T-helper 9 cell (primary cell): ENCODE results near the gene MT1B.
"Not testable (repeated sequence)": the region's sequence is repeated elsewhere in the genome, so short reads cannot be mapped to it uniquely, and the experiment has no call there.

ENCODE experiments used
- DNase-seq: peaks from one replicate; pipeline ENCODE4 v3.0.0-alpha.2; 2020

The MT1B gene

DNA sequence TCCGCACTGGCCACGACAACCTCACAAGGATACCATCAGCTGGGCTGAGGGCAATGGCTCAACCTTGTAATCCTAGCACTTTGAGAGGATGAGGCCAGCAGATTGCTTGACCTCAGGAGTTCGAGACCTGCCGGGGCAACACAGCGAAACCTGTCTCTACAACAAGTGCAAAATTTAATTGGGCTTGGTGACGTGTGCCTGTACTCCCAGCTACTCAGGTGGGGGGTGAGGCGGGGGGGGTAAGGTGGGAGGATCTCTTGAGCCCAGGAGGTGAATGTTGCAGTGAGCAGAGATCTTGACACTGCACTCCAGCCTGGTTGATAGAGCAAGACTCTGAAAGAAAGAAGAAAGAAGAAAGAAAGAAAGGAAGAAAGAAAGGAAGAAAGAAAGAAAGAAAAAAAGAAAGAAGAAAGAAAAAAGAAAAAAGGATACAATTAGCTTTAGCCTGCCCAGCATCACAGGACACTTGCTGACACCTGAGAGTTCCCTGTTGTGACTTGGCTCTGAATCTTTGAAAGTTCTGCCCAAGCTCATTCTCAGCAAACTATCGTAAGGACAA is 31.3 kb upstream of the MT1B start:
- no peak for DNase-seq

DNA sequence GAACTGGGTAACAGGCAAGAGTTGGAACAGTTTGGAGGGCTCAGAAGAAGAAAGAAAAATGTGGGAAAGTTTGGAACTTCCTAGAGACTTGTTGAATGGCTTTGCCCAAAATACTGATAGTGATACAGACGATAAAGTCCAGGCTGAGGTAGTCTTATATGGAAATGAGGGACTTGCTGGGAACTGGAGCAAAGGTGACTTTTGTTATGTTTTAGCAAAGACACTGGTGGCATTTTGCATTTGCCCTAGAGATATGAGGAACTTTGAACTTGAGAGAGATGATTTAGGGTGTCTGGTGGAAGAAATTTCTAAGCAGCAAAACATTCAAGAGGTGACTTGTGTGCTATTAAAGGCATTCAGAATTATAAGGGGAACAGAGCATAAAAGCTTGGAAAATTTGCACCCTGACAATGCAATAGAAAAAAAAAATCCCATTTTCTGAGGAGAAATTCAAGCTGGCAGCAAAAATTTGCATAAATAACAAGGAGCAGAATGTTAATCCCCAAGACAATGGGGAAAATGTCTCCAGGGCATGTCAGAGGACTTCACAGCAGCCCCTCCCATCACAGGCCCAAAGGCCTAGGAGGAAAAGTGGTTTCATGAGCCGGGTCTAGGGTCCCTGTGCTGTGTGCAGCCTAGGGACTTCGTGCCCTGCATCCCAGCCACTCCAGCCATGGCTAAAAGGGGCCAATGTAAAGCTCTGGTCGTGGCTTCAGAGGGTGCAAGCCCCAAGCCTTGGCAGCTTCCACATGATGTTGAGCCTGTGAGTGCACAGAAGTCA is 29.8 kb upstream of the MT1B start:
- DNase-seq, result not testable (repeated sequence)

DNA sequence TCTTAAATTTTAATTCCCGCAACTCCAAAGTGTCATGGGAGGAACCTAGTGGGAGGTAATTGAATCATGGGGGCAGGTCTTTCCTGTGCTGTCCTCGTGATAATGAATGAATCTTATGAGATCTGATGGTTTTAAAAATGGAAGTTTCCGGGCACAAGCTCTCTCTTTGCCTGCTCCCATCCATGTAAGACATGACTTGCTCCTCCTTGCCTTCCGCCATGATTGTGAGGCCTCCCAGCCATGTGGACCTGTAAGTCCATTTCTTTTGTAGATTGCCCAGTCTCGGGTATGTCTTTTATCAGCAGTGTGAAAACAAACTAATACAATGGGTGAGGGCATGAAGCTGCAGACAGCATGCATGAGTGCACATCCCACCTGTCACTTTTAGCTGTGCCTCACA is 28.5 kb upstream of the MT1B start:
- DNase-seq, result not testable (repeated sequence)

DNA sequence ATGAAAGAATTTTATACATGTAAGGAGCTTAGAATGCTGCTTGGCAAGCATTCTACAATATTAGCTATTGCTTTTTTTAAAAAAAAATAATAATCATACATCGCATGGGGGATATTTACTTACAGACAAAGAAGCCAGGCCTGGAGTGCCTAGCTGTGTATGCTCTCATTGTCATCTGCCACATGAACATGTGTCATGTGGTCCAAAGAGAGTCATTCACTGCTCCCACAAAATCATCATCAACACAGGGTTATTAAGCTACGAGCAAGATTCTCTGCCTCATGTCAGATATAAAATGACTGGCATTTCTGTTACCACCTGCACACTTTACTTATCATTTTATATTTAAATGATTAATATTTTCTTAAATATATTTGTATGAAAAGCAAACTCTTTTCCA is 28.0 kb upstream of the MT1B start:
- DNase-seq, result no peak

DNA sequence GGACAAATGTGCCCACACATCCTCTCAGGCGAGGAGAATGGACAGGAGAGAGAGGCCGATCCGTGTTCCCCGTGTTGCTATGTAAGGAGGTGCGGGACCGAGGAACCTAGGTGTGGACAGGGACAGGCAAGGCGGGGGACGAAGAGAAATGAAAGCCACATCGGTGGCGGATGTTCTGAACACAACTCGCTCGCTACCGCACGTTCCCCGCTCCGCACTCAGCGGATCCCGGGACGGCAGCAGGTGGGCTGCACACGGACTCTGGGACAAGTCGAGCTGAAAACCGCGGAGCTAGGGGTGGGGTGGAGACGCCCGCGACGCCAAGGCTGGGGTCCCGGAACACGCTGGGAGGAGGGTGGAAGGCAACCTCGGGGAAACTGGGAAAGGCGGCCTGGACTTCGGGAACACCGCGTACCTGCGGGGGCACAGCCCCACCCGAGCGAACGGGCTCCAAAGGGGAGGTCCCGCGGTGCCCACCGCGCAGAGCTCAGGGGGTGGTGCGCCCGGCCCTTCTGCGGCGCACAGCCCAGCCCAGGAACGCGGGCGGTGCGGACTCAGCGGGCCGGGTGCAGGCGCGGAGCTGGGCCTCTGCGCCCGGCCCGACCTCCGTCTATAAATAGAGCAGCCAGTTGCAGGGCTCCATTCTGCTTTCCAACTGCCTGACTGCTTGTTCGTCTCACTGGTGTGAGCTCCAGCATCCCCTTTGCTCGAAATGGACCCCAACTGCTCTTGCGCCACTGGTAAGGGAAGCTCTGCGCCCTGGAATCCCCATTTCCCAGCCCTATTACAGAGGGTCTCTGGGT is 26.3 kb upstream of the MT1B start, which contains the start of gene MT1E:
TSS of gene MT1E (plus strand) at position 642 of the 803 bp plus-strand sequence. CDS start at position 713, 71 bp downstream.
- DNase-seq, result no peak

DNA sequence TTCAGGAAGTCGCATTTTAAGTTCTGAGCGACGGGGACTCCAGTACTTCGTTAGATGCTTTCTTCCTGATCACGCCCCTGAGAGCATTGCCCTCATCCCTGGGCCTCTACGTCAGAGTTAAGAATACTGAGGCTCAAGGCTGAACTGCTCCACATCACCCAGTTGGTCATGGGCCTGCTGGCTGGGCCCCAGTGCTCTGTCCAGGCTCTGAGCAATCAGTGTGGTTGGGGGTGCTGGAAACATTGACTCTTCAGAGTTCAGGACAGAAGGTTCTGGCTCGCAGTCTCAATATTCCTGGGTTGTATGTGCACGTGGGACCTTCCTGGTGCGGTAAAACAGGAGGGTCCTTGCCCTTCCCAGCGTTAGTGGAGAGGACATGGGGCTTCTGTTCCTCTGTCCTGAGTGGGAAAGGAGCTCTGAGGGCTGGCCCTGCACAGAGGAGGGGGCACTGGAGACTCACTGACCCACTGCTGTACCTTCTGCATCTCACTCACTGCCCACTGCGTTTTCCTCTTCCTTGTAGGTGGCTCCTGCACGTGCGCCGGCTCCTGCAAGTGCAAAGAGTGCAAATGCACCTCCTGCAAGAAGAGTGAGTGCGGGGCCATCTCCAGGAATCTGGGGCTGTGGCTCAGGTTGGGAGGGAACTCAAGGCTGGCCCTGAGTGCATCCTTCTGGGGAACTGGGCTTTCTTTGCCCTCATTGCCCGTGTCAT is 25.6 kb upstream of the MT1B start:
- no peak for DNase-seq

DNA sequence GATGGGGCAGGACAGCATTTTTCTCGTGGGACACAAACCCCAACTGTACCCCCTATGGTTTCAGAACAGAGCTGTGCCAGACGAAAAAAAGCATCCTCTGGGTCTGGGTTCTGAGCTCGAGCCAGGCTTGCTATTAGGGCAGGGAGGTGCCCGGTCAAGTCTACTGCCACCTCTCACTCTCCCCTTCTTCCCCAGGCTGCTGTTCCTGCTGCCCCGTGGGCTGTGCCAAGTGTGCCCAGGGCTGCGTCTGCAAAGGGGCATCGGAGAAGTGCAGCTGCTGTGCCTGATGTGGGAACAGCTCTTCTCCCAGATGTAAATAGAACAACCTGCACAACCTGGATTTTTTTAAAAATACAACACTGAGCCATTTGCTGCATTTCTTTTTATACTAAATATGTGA is 25.0 kb upstream of the MT1B start:
- DNase-seq, result no peak

DNA sequence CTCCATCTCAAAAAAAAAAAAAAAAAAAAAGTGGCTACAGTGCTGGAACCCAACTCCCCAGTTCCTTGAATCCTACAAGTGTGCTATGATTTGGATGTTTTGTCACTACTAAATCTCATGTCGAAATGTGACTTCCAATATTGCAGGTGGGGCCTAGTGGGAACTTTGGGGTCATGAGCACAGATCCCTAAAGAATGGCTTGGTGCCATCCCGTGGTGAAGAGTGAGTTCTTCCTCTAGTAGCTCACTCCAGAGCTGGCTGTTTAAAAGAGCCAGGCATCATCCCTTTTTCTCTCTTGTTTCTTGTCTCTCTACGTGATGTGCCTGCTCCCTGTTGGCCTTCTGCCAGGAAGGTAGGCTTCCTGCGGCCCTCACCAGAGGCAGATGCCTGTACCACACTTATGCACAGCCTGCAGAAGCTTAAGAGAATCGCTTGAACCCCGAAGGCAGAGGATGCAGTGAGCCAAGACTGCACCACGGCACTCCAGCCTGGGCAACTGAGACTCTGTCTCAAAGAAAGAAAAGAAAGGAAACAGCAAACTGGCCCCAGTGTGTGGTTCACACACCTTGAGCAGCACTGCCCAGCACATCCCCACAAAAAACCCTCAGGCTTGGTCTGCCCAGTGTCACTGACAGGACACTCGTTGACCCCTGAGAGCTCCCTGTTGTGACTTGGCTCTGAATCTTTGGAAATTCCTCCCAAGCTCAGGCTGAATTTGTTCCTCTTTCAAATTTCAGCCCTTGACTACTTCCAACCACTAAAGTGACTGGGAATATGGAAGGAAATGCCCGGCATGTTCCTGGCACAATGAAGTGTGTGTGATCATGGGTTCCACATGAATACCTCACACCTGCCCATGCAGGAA is 23.0 kb upstream of the MT1B start:
- no peak for DNase-seq

DNA sequence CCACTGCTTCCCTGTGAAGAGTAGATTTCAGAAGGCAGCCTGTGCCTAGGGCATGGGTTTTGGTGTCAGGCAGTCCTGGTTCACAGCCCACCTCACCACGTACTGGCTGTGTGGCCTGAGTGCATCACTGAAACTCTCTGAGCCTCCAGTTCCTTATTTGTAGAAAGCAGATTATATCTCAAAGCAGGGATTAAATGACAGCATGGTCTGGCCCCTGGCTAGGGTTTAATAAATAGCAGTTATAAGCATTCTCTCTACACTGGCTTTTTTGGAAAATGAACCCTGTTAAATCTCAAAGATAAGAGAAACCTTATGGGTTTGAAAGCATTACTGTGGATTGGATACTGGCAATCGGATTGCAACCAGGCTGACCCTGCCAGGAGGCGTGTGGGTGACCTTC is 22.2 kb upstream of the MT1B start:
- DNase-seq, result no peak

DNA sequence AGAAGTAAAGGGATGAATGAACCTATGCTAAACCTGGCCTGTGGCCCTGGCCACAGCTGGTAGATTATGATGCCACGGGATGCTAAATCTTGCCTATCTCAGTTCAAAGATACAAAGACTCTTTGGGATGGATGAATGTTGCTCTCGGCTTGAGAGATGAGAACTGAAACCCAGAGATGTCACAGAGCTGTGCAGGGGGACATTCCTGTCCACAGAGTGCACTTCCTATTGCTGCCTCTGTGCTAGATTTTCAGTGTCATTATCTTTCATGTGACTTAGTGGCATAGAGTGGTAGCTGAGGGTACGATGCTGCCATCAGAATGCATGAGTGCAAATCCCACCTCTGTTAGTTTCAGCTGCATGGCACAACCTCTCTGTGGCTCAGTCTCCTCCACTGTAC is 21.6 kb upstream of the MT1B start:
- DNase-seq, result no peak

DNA sequence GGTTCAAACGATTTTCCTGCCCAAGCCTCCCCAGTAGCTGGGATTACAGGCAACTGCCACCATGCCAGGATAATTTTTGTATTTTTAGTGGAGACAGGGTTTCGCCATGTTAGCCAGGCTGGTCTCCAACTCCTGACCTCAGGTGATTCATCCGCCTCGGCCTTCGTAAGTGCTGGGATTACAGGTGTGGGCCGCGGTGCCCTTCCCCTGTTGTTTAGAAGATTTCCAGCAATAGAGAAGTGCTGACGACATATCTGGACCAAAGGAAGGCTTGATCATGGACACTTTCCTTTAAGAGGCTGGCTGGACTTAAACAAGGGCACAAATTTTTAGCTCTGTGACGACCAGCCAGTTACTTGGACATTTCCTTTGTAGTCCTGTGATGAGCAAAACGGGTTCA is 20.5 kb upstream of the MT1B start:
- no peak for DNase-seq

DNA sequence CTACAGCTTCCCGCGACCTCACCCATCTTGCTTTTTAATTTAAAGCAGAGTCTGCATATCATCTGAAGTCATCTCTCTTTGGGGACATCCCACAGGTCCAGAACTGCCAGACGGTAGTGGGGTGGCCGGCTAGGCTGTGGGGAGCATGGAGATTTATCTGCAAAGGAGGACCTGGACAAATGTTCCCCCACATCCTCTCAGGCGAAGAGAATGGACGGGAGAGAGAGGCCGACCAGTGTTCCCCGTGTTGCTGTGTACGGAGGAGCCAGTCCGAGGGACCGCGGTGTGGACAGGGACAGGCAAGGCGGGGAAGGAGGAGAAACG is 19.9 kb upstream of the MT1B start:
- no peak for DNase-seq

DNA sequence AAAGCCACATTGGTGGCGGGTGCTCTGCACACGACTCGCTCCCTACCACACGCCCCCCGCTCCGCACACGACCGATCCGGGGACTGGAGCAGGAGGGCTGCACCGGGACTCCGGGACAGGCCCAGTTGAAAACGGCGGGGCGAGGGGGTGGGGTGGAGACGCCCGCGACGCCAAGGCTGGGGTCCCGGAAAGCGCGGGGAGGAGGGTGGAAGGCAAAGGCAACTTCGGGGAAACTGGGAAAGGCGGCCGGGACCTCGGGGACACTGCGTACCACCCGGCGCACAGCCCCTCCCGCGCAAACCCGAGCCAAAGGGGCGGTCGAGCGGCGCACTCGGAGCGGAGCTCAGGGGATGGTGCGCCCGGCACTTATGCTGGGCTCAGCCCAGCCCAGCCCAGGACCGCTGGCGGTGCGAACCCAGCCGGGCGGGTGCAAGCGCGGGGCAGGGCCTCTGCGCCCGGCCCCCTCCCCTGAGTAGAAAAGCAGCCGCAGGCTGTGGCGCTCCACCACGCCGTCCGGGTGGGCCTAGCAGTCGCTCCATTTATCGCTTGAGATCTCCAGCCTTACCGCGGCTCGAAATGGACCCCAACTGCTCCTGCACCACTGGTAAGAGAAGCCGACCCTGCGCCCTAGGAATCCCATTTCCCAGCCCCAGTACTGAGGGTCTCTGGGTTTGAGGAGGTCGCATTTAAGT is 19.4 kb upstream of the MT1B start, which contains the start of gene MT1M:
TSS of gene MT1M (plus strand) at position 504 of the 692 bp plus-strand sequence. CDS start at position 577, 73 bp downstream.
- no peak for DNase-seq

DNA sequence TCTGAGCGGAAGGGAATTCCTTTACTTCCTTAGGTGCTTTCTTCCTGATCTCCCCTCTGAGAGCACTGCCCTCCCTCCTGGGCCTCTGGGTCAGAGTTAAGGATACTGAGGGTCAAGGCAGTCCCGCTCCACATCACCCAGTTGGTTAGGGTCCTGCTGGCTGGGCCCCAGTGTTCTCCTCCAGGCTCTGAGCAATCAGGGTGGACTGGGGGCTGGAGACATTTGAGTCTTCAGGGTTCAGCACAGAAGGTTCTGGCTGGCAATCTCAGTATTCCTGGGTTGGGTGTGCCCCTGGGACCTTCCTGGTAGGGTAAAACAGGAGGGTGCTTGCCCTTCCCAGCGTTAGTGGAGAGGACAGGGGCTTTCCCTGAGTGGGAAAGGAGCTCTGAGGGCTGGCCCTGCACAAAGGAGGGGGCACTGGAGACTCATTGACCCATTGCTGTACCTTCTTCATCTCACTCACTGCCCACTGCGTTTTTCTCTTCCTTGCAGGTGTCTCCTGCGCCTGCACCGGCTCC is 18.8 kb upstream of the MT1B start:
- DNase-seq, result no peak

DNA sequence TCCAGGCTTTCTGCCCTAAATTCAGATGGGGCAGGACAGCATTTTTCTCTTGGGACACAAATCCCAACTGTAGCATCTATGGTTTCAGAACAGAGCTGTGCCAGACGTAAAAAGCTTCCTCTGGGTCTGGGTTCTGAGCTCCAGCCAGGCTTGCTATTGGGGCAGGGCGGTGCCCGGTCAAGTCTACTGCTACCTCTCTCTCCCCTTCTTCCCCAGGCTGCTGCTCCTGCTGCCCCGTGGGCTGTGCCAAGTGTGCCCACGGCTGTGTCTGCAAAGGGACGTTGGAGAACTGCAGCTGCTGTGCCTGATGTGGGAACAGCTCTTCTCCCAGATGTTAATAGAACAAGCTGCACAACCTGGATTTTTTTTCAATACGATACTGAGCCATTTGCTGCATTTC is 18.2 kb upstream of the MT1B start:
- no peak for DNase-seq

DNA sequence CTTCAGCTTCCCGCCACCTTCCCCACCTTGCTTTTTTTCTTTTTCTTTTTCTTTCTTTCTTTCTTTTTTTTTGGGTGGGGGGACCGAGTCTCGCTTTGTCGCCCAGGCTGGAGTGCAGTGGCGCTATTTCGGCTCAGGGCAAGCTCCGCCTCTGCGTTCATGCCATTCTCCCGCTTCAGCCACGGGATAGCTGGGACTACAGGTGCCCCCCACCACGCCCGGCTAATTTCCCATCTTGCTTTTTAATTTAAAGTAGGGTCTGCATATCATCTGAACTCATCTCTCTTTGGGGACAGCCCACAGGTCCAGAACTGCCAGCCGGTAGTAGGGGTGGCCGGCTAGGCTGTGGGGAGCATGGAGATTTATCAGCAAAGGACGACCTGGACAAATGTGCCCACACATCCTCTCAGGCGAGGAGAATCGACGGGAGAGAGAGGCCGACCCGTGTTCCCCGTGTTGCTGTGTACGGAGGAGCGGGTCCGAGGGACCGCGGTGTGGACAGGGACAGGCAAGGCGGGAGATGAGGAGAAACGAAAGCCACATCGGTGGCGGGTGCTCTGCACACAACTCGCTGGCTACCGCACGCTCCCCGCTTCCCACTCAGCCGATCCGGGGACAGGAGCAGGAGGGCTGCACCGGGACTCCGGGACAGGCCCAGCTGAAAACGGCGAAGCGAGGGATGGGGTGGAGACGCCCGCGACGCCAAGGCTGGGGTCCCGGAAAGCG is 16.8 kb upstream of the MT1B start:
- no peak for DNase-seq

DNA sequence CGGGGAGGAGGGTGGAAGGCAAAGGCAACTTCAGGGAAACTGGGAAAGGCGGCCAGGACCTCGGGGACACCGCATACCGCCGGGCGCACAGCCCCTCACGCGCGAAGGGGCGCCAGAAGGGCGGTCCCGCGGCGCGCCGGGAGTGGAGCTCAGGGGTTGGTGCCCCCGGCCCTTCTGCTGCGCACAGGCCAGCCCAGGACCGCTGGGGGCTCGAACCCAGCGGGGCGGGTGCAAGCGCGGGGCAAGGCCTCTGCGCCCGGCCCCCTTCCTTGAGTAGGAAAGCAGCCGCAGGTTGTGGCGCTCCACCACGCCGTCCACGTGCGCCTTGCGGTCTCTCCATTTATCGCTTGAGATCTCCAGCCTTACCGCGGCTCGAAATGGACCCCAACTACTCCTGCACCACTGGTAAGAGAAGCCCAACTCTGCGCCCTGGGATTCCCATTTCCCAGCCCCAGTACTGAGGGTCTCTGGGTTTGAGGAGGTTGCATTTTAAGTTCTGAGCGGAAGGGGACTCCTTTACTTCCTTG is 16.2 kb upstream of the MT1B start:
- DNase-seq, result no peak

DNA sequence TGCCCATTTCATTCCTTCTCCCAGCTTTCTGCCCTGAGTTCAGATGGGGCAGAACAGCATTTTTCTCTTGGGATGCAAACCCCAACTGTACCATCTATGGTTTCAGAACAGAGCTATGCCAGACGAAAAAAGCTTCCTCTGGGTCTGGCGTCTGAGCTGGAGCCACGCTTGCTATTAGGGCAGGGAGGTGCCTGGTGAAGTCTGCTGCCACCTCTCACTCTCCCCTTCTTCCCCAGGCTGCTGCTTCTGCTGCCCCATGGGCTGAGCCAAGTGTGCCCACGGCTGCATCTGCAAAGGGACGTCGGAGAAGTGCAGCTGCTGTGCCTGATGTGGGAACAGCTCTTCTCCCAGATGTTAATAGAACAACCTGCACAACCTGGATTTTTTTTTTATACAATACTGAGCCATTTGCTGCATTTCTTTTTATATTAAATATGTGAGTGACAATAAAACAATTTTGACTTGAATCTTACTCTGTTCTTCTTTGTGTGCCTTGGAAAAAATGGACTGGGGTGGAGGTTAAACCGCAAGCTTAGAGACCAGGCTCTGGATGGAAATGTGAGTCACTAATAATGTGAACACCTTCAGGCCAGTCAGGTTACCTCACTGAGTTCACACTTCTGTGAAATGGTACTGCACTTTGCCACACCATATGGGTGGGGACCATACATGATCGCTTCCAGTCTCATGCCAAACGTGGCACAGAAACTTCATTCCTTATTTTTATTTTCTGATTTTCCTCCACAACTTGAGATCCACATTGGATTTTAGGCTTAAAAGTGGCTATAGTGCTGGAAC is 14.9 kb upstream of the MT1B start:
- no peak for DNase-seq
